Aorta (tissue), 5 donors: ENCODE data around the gene FHAD1. TPM values are rescaled to one million over a fixed set of nuclear protein-coding genes. Genes with fewer than 3 reads are reported as not detected.

Source experiments
- ATAC-seq: fragments of 200-7000 bp; cut with Tn5 transposase; one replicate; pipeline ENCODE4 v1.9.1; 2022; ENCODE audit warnings: moderate library complexity; ENCODE audit not compliant: low FRiP score
- DNase-seq, 2 donors: peaks; one replicate each; pipeline ENCODE4 v3.0.0-alpha.2; 2020
- H3K27ac ChIP-seq, 2 donors: one replicate each; pipeline ENCODE4 v1.5.1; 2013; ENCODE audit warnings: low read length in 2 of 2, mild to moderate bottlenecking in 2 of 2, moderate library complexity in 2 of 2, control low read depth in 1 of 2, inconsistent platforms in 1 of 2, low read depth in 1 of 2
- H3K27me3 ChIP-seq, 2 donors: one replicate each; pipeline ENCODE4 v1.6.1; 2013; ENCODE audit warnings: control low read depth in 1 of 2, low read length in 1 of 2, mild to moderate bottlenecking in 1 of 2, moderate library complexity in 1 of 2; ENCODE audit not compliant: insufficient read depth in 2 of 2, control insufficient read depth in 1 of 2
- H3K36me3 ChIP-seq, 2 donors: one replicate each; pipeline ENCODE4 v1.6.1; 2013; ENCODE audit warnings: control low read depth in 1 of 2, low read length in 1 of 2, mild to moderate bottlenecking in 1 of 2; ENCODE audit not compliant: insufficient read depth in 2 of 2, control insufficient read depth in 1 of 2
- H3K4me1 ChIP-seq, 2 donors: one replicate each; pipeline ENCODE4 v1.6.1; 2013; ENCODE audit warnings: low read length in 2 of 2, control low read depth in 1 of 2, mild to moderate bottlenecking in 1 of 2, moderate library complexity in 1 of 2; ENCODE audit not compliant: insufficient read depth in 2 of 2, control insufficient read depth in 1 of 2
- H3K4me3 ChIP-seq, 2 donors: one replicate each; pipeline ENCODE4 v1.5.1; 2013; ENCODE audit warnings: low read length in 2 of 2, control low read depth in 1 of 2, mild to moderate bottlenecking in 1 of 2
- H3K9me3 ChIP-seq: one replicate; pipeline ENCODE4 v1.6.1; 2013; ENCODE audit warnings: mild to moderate bottlenecking, low read length; ENCODE audit not compliant: control insufficient read depth
- WGBS, 2 donors: extraction: QIAGEN DNeasy Blood & Tissue Kit; methylation state at CpG; one replicate each; pipeline ENCODE4 v1.1.7; 2013; 5-methylcytosine and 5-hydroxymethylcytosine counted together
- intact Hi-C, 2 donors: fragments of 100-400 bp; cut with DNase I; formaldehyde crosslinking; loops; one replicate each; pipeline versions ENCODE4 v1.14.2 to v1.15.0; 2022
- polyA plus RNA-seq, 2 donors: library from polyadenylated mRNA; stranded (reverse); fragments of 200-250 nt; gene quantifications; one replicate each; pipeline ENCODE4 v1.2.3, GENCODE V29; 2013
- total RNA-seq, 2 donors: library from RNA; stranded (reverse); fragmentation: NEBNext Ultra II Directional; extraction: Animal tissue kit (Norgen Biotek cat#: 25700); gene quantifications; one replicate each; pipeline ENCODE4 v1.2.1, GENCODE V29; 2021
- donor health status: healthy with polysubstance abuse.
- donor health status: Bipolar disorder and iron deficiency.
- donor health status: DM: no; HTN: no; CAD: no.
- donor health status: DM: no; HTN: no; CAD: no.
- donor health status: DM: yes; HTN: yes; CAD: no.

Gene FHAD1
- total and polyA plus RNA-seq, 4 donors, result 0.03 to 2.7 (median 0.32) TPM; not detected in 1

GRCh38 chr1:15206418-15207030, 40.5 kb upstream of the FHAD1 start:
- no peaks in the 10 kb centered on the region for H3K9me3 ChIP-seq
- DNase-seq (peak; percentile 26 to 62), ATAC-seq (no peak)
- 35 to 45% methylated on average over 8 of the region's 8 CpGs for WGBS, 2 donors
- H3K4me1 ChIP-seq, result peaks cover 2 to 7% of the 10 kb centered on the region in 2 donors
- no peaks in the 10 kb centered on the region for H3K36me3 ChIP-seq
- no peaks in the 10 kb centered on the region for H3K27me3 ChIP-seq
- intact Hi-C loops, result loop anchor here in 1 of 2 donors (5.0 kb wide), 1 partner anchor 49 kb away; no protein-coding TSS in a partner anchor
- peak overlapping the region in 1 of 2 donors; percentile 41 for H3K27ac ChIP-seq
- no peak overlapping the region for H3K4me3 ChIP-seq

GRCh38 chr1:15207031-15207828, 39.8 kb upstream of the FHAD1 start:
- WGBS, 2 donors, result 28 to 30% methylated on average over 25 of the region's 25 CpGs
- peaks cover 2 to 7% of the 10 kb centered on the region in 2 donors for H3K4me1 ChIP-seq
- no peak for ATAC-seq

GRCh38 chr1:15207829-15208429, 39.1 kb upstream of the FHAD1 start:
- Histone ChIP-seq H3K4me3 (no peak overlapping the region), H3K36me3 (no peaks in the 10 kb centered on the region), H3K27me3 (no peaks in the 10 kb centered on the region), H3K27ac (no peak overlapping the region), H3K4me1 (peaks cover 2 to 7% of the 10 kb centered on the region in 2 donors), H3K9me3 (no peaks in the 10 kb centered on the region)
- 70 to 80% methylated on average over 6 of the region's 6 CpGs for WGBS, 2 donors
- DNase-seq, result peak in 1 of 2 donors; percentile 46
- intact Hi-C loops, result loop anchor here (2.0 to 5.0 kb wide), 2 partner anchors 47 to 51 kb away; no protein-coding TSS in a partner anchor
- ATAC-seq, result no peak

More at GRCh38 chr1:15207031-15207828, 39.8 kb upstream of the FHAD1 start:
- Histone ChIP-seq H3K4me3 (no peak overlapping the region), H3K9me3 (no peaks in the 10 kb centered on the region), H3K36me3 (no peaks in the 10 kb centered on the region), H3K27ac (no peak overlapping the region), H3K27me3 (no peaks in the 10 kb centered on the region)
- peak in 1 of 2 donors; percentile 75 for DNase-seq
- intact Hi-C loops, result loop anchor here in 1 of 2 donors (5.0 kb wide), 1 partner anchor 50 kb away; no protein-coding TSS in a partner anchor

- ATAC-seq, result peak; percentile 47
- Histone ChIP-seq H3K4me1 (peaks cover 2 to 7% of the 10 kb centered on the region in 2 donors), H3K36me3 (no peaks in the 10 kb centered on the region), H3K27me3 (no peaks in the 10 kb centered on the region), H3K27ac (peak overlapping the region; percentile 21 to 52), H3K9me3 (no peaks in the 10 kb centered on the region), H3K4me3 (no peak overlapping the region)
- intact Hi-C loops, result loop anchor here (5.0 kb wide), 2 partner anchors 36 to 59 kb away; partner anchors contain the start of genes FHAD1 (in 1 of the 2) and TMEM51 (in 1 of the 2)
- WGBS, 2 donors, result 19 to 26% methylated on average over 7 of the region's 7 CpGs
- peak in 1 of 2 donors; percentile 43 for DNase-seq
Measured at GRCh38 chr1:15210651-15211375, 36.2 kb upstream of the FHAD1 start.

GRCh38 chr1:15211424-15211823, 35.6 kb upstream of the FHAD1 start:
- ATAC-seq (no peak), DNase-seq (no peak)
- H3K27ac ChIP-seq, result no peak overlapping the region
- intact Hi-C loops, result loop anchor here (5.0 kb wide), 2 partner anchors 36 to 59 kb away; partner anchors contain the start of genes FHAD1 (in 1 of the 2) and TMEM51 (in 1 of the 2)
- no peak overlapping the region for H3K4me3 ChIP-seq
- peaks cover 2 to 7% of the 10 kb centered on the region in 2 donors for H3K4me1 ChIP-seq
- no peaks in the 10 kb centered on the region for H3K9me3 ChIP-seq
- no peaks in the 10 kb centered on the region for H3K27me3 ChIP-seq
- WGBS, 2 donors, result 87 to 92% methylated on average over 3 of the region's 3 CpGs
- H3K36me3 ChIP-seq, result no peaks in the 10 kb centered on the region

- intact Hi-C loops, result loop anchor here (5.0 kb wide), 2 partner anchors 35 to 60 kb away; partner anchors contain the start of genes FHAD1 (in 1 of the 2) and TMEM51 (in 1 of the 2)
- peak in 1 of 2 donors; percentile 31 for DNase-seq
- Histone ChIP-seq H3K27me3 (no peaks in the 10 kb centered on the region), H3K27ac (peak overlapping the region in 1 of 2 donors; percentile 12), H3K36me3 (no peaks in the 10 kb centered on the region), H3K9me3 (no peaks in the 10 kb centered on the region), H3K4me3 (no peak overlapping the region), H3K4me1 (peaks cover 2 to 7% of the 10 kb centered on the region in 2 donors)
- WGBS, 2 donors, result 36 to 38% methylated on average over 17 of the region's 17 CpGs
- no peak for ATAC-seq
Measured at GRCh38 chr1:15212216-15212953, 34.6 kb upstream of the FHAD1 start.

GRCh38 chr1:15212954-15213291, 34.1 kb upstream of the FHAD1 start:
- no peak for DNase-seq
- no peaks in the 10 kb centered on the region for H3K36me3 ChIP-seq
- 44% methylated on average over 3 of the region's 3 CpGs for WGBS, 2 donors
- no peak overlapping the region for H3K4me3 ChIP-seq
- H3K9me3 ChIP-seq, result no peaks in the 10 kb centered on the region
- H3K4me1 ChIP-seq, result peaks cover 2 to 7% of the 10 kb centered on the region in 2 donors
- intact Hi-C loops, result loop anchor here (5.0 kb wide), 2 partner anchors 34 to 61 kb away; partner anchors contain the start of genes FHAD1 (in 1 of the 2) and TMEM51 (in 1 of the 2)
- peak overlapping the region; percentile 6 to 12 for H3K27ac ChIP-seq
- H3K27me3 ChIP-seq, result no peaks in the 10 kb centered on the region
- ATAC-seq, result peak; percentile 11
